ENCODE measurements around the gene HAGHL.
"Not testable (repeated sequence)": the region's sequence is repeated elsewhere in the genome, so short reads cannot be mapped to it uniquely, and the experiment has no call there.

HAGHL gene

GRCh38 chr16:708959-709358, 17.9 kb upstream of the HAGHL start:
- DNase-seq, result no peak

GRCh38 chr16:709566-710499, 17.1 kb upstream of the HAGHL start:
- DNase-seq, result no peak

GRCh38 chr16:710500-711075, 16.3 kb upstream of the HAGHL start:
- no peak for DNase-seq

- no peak for DNase-seq
These were observed 15.8 kb upstream of the HAGHL start for GRCh38 chr16:711084-711483.

- DNase-seq, result peak; percentile 64
These were observed 15.2 kb upstream of the HAGHL start for GRCh38 chr16:711548-712320.

GRCh38 chr16:712740-713250, 14.1 kb upstream of the HAGHL start:
- not testable (repeated sequence) for DNase-seq

- no peak for DNase-seq
These were observed 12.8 kb upstream of the HAGHL start for GRCh38 chr16:714079-714478.

- DNase-seq, result peak; percentile 81
These were observed 12.1 kb upstream of the HAGHL start, which contains the start of gene METRN for GRCh38 chr16:714558-715476. Gene METRN (plus strand): TSS chr16:715118. CDS start chr16:715290, 172 bp downstream.

GRCh38 chr16:715477-716199, 11.3 kb upstream of the HAGHL start:
- DNase-seq, result no peak

GRCh38 chr16:716200-716568, 10.7 kb upstream of the HAGHL start:
- DNase-seq, result no peak

- DNase-seq, result no peak
These were observed 10.1 kb upstream of the HAGHL start for GRCh38 chr16:716768-717325.

- DNase-seq, result no peak
These were observed 9.3 kb upstream of the HAGHL start for GRCh38 chr16:717450-718245.

- DNase-seq, result no peak
These were observed 8.5 kb upstream of the HAGHL start for GRCh38 chr16:718389-718788.

GRCh38 chr16:718922-719321, 8.0 kb upstream of the HAGHL start:
- no peak for DNase-seq

GRCh38 chr16:719815-720446, 7.0 kb upstream of the HAGHL start:
- no peak for DNase-seq

- DNase-seq, result no peak
These were observed 6.4 kb upstream of the HAGHL start for GRCh38 chr16:720447-720989.

GRCh38 chr16:720990-721764, 5.7 kb upstream of the HAGHL start, which contains the start of gene ANTKMT:
Gene ANTKMT (plus strand): TSS chr16:721146. CDS start chr16:721275, 129 bp downstream.
- peak; percentile 71 for DNase-seq

- peak; percentile 53 for DNase-seq
These were observed 5.0 kb upstream of the HAGHL start for GRCh38 chr16:721765-722540.
